K562 (cell line): ENCODE measurements around the gene TALDO1. TPM values are rescaled to one million over a fixed set of nuclear protein-coding genes. Genes with fewer than 3 reads are reported as not detected.

Source experiments
- ATAC-seq: fragments of 200-7000 bp; cut with Tn5 transposase; 3 replicates; pipeline ENCODE4 v1.9.1; 2020; ENCODE audit warnings: moderate library complexity
- BruUV-seq: library from RNA; stranded (reverse); fragments of 400-500 nt; replicated peaks from 2 replicates; lab custom pipeline; 2021; lab: Mats Ljungman, UMichigan
- CTCF ChIA-PET: fragments of 300-600 bp; formaldehyde crosslinking; extraction: SDS; loops from one replicate; lab custom pipeline; 2021; ENCODE audit warnings: low intra/inter-chr PET ratio; lab: Yijun Ruan, JAX
- POLR2A ChIA-PET: fragments of 300-600, 350-650 bp; sonication (Branson Sonifier 250); formaldehyde crosslinking; extraction: SDS; loops from one replicate; lab custom pipeline; 2021; ENCODE audit warnings: antibody characterized with exemption, inconsistent platforms; lab: Yijun Ruan, JAX
- DNase-seq, 4 experiments: peaks; one replicate each; pipeline versions ENCODE4 v3.0.0 to v3.0.0-alpha.2; 2011 to 2018; ENCODE audit warnings: low spot score in 3 of 4, mixed read lengths in 3 of 4; ENCODE audit errors: extremely low read depth in 1 of 4
- FAIRE-seq: peaks from 2 replicates; lab custom pipeline; 2011; peaks lifted over from hg19 to GRCh38; lab: Jason Lieb, UNC
- H2AFZ ChIP-seq: 2 replicates; pipeline ENCODE4 v1.6.0; 2011; ENCODE audit warnings: low read depth, low read length, control low read depth, inconsistent platforms
- H3K27ac ChIP-seq: fragments of 200-600 bp; 3 replicates; pipeline ENCODE4 v1.8.0; 2011; ENCODE audit warnings: low read depth, mild to moderate bottlenecking, control low read depth, inconsistent platforms, low read length, moderate library complexity, mixed read lengths; ENCODE audit errors: extremely low read depth
- H3K27me3 ChIP-seq, 2 experiments: fragments of 300-600 bp in 1 of 2; 2 replicates in 1 of 2; 3 replicates in 1 of 2; pipeline versions ENCODE4 v1.6.0 to v1.8.0; 2011; ENCODE audit warnings: inconsistent platforms in 2 of 2, low read length in 2 of 2, mild to moderate bottlenecking in 1 of 2, mixed read lengths in 1 of 2, moderate library complexity in 1 of 2; ENCODE audit not compliant: control insufficient read depth in 2 of 2, insufficient read depth in 2 of 2
- H3K36me3 ChIP-seq: fragments of 300-600 bp; 3 replicates; pipeline ENCODE4 v1.8.0; 2011; ENCODE audit warnings: mild to moderate bottlenecking, low read length, inconsistent platforms; ENCODE audit not compliant: control insufficient read depth, insufficient read depth
- H3K4me1 ChIP-seq, 2 experiments: fragments of 200-600 bp in 1 of 2; replicated peaks in 1 of 2; 2 replicates in 1 of 2; 3 replicates in 1 of 2; pipeline versions ENCODE4 v1.5.1 to v1.8.0; 2011; ENCODE audit warnings: inconsistent platforms in 2 of 2, low read length in 2 of 2, mild to moderate bottlenecking in 1 of 2, mixed read lengths in 1 of 2, moderate library complexity in 1 of 2; ENCODE audit not compliant: control insufficient read depth in 2 of 2, insufficient read depth in 2 of 2
- H3K4me2 ChIP-seq: 2 replicates; pipeline ENCODE4 v1.6.1; 2011; ENCODE audit warnings: low read length, control low read depth, inconsistent platforms, mixed read lengths; ENCODE audit not compliant: insufficient read depth
- H3K4me3 ChIP-seq: fragments of 200-600 bp; sonication (generic), shearing (Covaris generic); 2 replicates; pipeline ENCODE4 v1.5.1; 2016; ENCODE audit warnings: control low read depth, inconsistent platforms
- H3K79me2 ChIP-seq: fragments of 200-600 bp; 3 replicates; pipeline ENCODE4 v1.8.0; 2011; ENCODE audit warnings: low read length, inconsistent platforms; ENCODE audit not compliant: control insufficient read depth, insufficient read depth
- H3K9ac ChIP-seq, 2 experiments: 2 replicates each; pipeline versions ENCODE4 v1.6.0 to v1.6.1; 2011; ENCODE audit warnings: low read depth in 2 of 2, low read length in 2 of 2, control low read depth in 1 of 2, inconsistent platforms in 1 of 2, mild to moderate bottlenecking in 1 of 2, mixed read lengths in 1 of 2; ENCODE audit not compliant: insufficient read depth in 1 of 2
- H3K9me1 ChIP-seq: one replicate; pipeline ENCODE4 v1.6.0; 2011; ENCODE audit warnings: inconsistent platforms, mild to moderate bottlenecking, low read length, moderate library complexity; ENCODE audit not compliant: control insufficient read depth, insufficient read depth
- H3K9me3 ChIP-seq: replicated peaks from 2 replicates; pipeline ENCODE4 v1.5.1; 2011; ENCODE audit warnings: low read depth, low read length, inconsistent platforms; ENCODE audit not compliant: control insufficient read depth, insufficient read depth
- H4K20me1 ChIP-seq: replicated peaks from 2 replicates; pipeline ENCODE4 v1.6.1; 2011; ENCODE audit warnings: low read length, inconsistent platforms, mixed read lengths; ENCODE audit not compliant: control insufficient read depth, insufficient read depth
- PTTG1 ChIP-seq: fragments of 450-650 bp; IDR thresholded peaks from 2 replicates; pipeline ENCODE4 v1.6.1; 2016; ENCODE audit warnings: low read depth, mild to moderate bottlenecking, missing genetic modification characterization, missing compliant biosample characterization
- RBFOX2 ChIP-seq: fragments of 200-400 bp; formaldehyde crosslinking; IDR thresholded peaks from 2 replicates; pipeline ENCODE4 v1.6.1; 2017; ENCODE audit warnings: low read depth, mild to moderate bottlenecking, low read length, moderate library complexity
- SRSF7 ChIP-seq: fragments of 200-400 bp; formaldehyde crosslinking; optimal IDR thresholded peaks from 2 replicates; pipeline ENCODE3; 2017; ENCODE audit warnings: mild to moderate bottlenecking, low read depth, low read length
- ZNF584 ChIP-seq: fragments of 200-800 bp; sonication (Bioruptor generic); IDR thresholded peaks from 2 replicates; pipeline ENCODE4 v1.6.1; 2016; ENCODE audit warnings: low read depth, mild to moderate bottlenecking, missing genetic modification characterization, missing compliant biosample characterization
- WGBS: fragments of 100-300 bp; shearing (Covaris generic); methylation state at CpG from one replicate; pipeline ENCODE4 v1.1.6; 2016; ENCODE audit warnings: low coverage, mixed read lengths; ENCODE audit not compliant: insufficient coverage; ENCODE audit errors: missing lambda C conversion rate; 5-methylcytosine and 5-hydroxymethylcytosine counted together
- in situ Hi-C: fragments of 300-500 bp; cut with MboI; formaldehyde crosslinking; loops from 4 replicates; pipeline ENCODE4 v1.15.0; 2018; ENCODE audit warnings: inconsistent platforms, mixed read lengths
- intact Hi-C: fragments of 100-400 bp; cut with micrococcal nuclease; formaldehyde crosslinking; loops from 2 replicates; pipeline ENCODE4 v1.14.2; 2022
- polyA plus RNA-seq, 8 experiments: library from polyadenylated mRNA; depleted of rRNA in 4 of 8; stranded (reverse) in 5 of 8; unstranded in 3 of 8; fragments of >200 nt; fragmentation: Nextera tagmentation in 2 of 8; fragmentation: Illumina TruSeq in 1 of 8; extraction: Ambion mirVana in 2 of 8; extraction: Trizol in 1 of 8; gene quantifications; 2 replicates each; pipeline versions ENCODE4 v1.2.1 to v1.2.3, GENCODE V29; 2011 to 2014; ENCODE audit warnings: inconsistent platforms in 1 of 8, missing spikeins in 1 of 8
- total RNA-seq, 7 experiments: library from RNA; depleted of rRNA in 6 of 7; stranded (reverse); fragments of >200 nt in 6 of 7; fragmentation: Illumina TruSeq in 2 of 7; extraction: Trizol in 2 of 7; gene quantifications; 2 replicates each; pipeline versions ENCODE4 v1.2.1 to v1.2.3, GENCODE V29; 2011 to 2021; ENCODE audit warnings: low replicate concordance in 1 of 7
- TF ChIP-seq, protein P1 (sequence below), 2 experiments: fragments of 450-650 bp in 1 of 2; sonication (generic) in 1 of 2; formaldehyde crosslinking in 1 of 2; IDR thresholded peaks; 2 replicates each; pipeline versions ENCODE4 v1.7.1 to v1.9.0; 2016 to 2022; ENCODE audit warnings: inconsistent platforms in 1 of 2, mild to moderate bottlenecking in 1 of 2, missing genetic modification reagents in 1 of 2

The TALDO1 gene
- total and polyA plus RNA-seq, 9 of the 15 experiments (the other 6 are each of a cell fraction or from before 2014, with no cell fraction given), result 260 to 541 (median 441) TPM

DNA sequence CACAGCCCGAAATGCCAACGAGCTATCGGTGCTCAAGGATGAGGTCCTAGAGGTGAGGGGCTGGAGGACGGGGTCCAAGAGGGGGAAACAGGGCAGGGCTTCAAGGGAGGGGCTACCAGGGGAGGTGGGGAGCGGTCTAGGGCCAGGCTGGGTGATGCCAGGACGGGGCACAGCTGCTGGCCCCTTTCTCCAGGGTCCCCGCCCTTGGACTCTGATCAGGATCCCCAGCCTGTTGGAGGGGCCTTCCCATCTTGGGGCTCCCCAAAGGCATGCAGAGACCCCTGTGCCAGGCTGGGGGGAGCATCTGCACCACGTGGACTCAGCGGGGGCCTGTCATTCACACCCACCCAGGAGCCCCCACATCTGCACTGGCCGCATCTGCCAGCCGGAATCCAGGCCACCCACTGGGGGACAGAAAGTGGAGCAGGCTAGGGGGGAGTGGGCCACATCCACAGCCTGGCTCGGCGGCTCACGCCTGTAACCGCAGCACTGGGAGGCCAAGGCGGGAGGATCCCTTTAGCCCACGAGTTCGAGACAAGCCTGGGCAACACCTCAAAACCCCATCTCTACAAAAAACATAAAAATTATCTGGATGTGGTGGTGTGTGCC lies 22.4 kb upstream of the TALDO1 start:
- TF ChIP-seq ZNF584 (no peak), PTTG1 (no peak), SRSF7 (no peak), RBFOX2 (peak; percentile 33; the same call in 1 of the 2 replicates)
- TF ChIP-seq, protein P1, sequence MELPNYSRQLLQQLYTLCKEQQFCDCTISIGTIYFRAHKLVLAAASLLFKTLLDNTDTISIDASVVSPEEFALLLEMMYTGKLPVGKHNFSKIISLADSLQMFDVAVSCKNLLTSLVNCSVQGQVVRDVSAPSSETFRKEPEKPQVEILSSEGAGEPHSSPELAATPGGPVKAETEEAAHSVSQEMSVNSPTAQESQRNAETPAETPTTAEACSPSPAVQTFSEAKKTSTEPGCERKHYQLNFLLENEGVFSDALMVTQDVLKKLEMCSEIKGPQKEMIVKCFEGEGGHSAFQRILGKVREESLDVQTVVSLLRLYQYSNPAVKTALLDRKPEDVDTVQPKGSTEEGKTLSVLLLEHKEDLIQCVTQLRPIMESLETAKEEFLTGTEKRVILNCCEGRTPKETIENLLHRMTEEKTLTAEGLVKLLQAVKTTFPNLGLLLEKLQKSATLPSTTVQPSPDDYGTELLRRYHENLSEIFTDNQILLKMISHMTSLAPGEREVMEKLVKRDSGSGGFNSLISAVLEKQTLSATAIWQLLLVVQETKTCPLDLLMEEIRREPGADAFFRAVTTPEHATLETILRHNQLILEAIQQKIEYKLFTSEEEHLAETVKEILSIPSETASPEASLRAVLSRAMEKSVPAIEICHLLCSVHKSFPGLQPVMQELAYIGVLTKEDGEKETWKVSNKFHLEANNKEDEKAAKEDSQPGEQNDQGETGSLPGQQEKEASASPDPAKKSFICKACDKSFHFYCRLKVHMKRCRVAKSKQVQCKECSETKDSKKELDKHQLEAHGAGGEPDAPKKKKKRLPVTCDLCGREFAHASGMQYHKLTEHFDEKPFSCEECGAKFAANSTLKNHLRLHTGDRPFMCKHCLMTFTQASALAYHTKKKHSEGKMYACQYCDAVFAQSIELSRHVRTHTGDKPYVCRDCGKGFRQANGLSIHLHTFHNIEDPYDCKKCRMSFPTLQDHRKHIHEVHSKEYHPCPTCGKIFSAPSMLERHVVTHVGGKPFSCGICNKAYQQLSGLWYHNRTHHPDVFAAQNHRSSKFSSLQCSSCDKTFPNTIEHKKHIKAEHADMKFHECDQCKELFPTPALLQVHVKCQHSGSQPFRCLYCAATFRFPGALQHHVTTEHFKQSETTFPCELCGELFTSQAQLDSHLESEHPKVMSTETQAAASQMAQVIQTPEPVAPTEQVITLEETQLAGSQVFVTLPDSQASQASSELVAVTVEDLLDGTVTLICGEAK (IDR thresholded peaks at IDR 0.05), result no peak
- TF ChIP-seq, protein P1 (CRISPR knock-in tag; IDR thresholded peaks at IDR 0.05), result no peak
- Histone ChIP-seq H3K9me3 (no peaks in the 10 kb centered on the region), H3K4me1 (peaks cover 35 to 90% of the 10 kb centered on the region in 2 experiments), H3K4me3 (no peak overlapping the region), H3K79me2 (no peaks in the 10 kb centered on the region; the same call in 1 of the 3 replicates), H3K27ac (no peak overlapping the region), H3K4me2 (peak overlapping the region; percentile 9; the same call in 1 of the 2 replicates), H2AFZ (no peak overlapping the region), H3K9ac (peak overlapping the region in 1 of 2 experiments; percentile 81; a peak in 2 of 4 replicates), H4K20me1 (no peaks in the 10 kb centered on the region; the same call in 1 of the 2 replicates), H3K9me1 (no peaks in the 10 kb centered on the region), H3K36me3 (no peaks in the 10 kb centered on the region), H3K27me3 (no peaks in the 10 kb centered on the region; a peak in 1 of 5 replicates)
- intact Hi-C loops, result loop anchor here (5.0 kb wide), 2 partner anchors 72 to 173 kb away; partner anchors contain the start of gene SLC25A22
- BruUV-seq, result no TSS peak
- no peak for DNase-seq
- no peak for ATAC-seq
- WGBS, result 70% methylated on average over 15 of the region's 18 CpGs
- CTCF ChIA-PET, result interaction anchor here (0.6 to 2.9 kb wide), 3 partner anchors 62 to 408 kb away, joined by 3 to 16 read pairs (median 3); no protein-coding TSS in a partner anchor
- POLR2A ChIA-PET, result interaction anchor here (0.6 to 1.5 kb wide), 3 partner anchors 19 to 85 kb away, joined by 3 to 5 read pairs (median 3); partner anchors contain the start of genes RPLP2 and TALDO1
- in situ Hi-C loops, result no loop called here
- no peak for FAIRE-seq
